SIG-M5 (cell line): ENCODE data around the gene TSC2.
A peak's percentile ranks its signal among the peaks of the same experiment; 100 is the strongest.

Source experiments
- DNase-seq: peaks from one replicate; lab custom pipeline; 2025; lab: John Stamatoyannopoulos, UW

TSC2 gene

GRCh38 chr16:2047330-2048115, at the start of gene TSC2, which contains the start of gene NTHL1:
TSC2 (plus strand) TSS chr16:2047985; CDS start chr16:2048616, 631 bp downstream.
NTHL1 (minus strand) TSS chr16:2047834; CDS start chr16:2047823, 11 bp downstream.
- peak; percentile 67 for DNase-seq

GRCh38 chr16:1998360-1998835, 49.4 kb upstream of the TSC2 start:
- DNase-seq, result no peak

DNA sequence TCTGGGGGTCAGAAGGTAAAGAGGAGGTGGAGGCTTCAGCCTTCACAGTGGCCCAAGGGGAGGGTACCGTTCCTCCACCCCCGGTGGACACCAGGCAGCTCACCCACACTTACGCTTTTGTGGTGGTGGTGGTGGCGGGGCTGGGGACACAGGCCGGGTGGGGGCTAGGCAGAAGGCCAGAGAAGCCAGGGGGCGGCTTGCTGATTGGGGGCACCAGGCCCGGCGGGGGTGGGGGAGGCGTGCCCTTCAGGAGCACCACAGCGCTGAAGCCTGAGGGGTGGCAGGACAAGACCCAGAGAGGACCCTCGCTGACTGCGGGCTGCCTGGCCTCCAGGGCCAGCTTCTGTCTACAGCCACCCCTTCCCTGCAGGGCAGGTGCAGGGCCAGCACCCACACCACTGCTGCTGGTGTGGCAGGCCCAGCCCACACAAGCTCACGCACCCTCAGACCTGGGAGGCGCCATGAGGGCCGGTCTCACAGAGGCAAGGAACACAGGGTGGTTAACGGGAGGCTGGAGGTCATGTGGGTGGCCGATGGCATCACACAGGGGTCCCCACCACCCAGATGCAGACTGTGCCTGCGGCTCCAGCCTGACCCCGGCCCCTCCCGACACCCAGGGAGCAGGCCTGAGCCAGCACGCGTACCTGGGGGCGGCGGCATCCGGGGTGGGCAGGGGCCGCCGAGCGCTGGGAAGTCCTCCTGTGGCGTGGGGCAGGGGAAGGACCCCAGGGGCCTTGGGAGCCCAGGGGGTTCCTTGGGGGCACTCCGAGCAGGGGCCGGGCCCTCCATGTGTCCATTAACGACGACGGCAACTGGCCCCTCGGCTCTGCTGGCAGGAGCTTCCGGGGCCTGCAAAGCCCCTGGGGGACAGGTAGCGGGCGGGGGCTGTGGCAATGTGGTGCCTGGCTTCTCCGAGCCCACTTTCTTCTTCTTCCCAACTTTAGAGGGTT, 48.7 kb upstream of the TSC2 start:
- no peak for DNase-seq

- no peak for DNase-seq
These were observed 47.8 kb upstream of the TSC2 start for GRCh38 chr16:1999866-2000514.

- DNase-seq, result no peak
These were observed 46.8 kb upstream of the TSC2 start for GRCh38 chr16:2001035-2001434.

GRCh38 chr16:2001456-2002355, 46.1 kb upstream of the TSC2 start:
- DNase-seq, result no peak

- no peak for DNase-seq
These were observed 45.2 kb upstream of the TSC2 start for GRCh38 chr16:2002406-2003230.

DNA sequence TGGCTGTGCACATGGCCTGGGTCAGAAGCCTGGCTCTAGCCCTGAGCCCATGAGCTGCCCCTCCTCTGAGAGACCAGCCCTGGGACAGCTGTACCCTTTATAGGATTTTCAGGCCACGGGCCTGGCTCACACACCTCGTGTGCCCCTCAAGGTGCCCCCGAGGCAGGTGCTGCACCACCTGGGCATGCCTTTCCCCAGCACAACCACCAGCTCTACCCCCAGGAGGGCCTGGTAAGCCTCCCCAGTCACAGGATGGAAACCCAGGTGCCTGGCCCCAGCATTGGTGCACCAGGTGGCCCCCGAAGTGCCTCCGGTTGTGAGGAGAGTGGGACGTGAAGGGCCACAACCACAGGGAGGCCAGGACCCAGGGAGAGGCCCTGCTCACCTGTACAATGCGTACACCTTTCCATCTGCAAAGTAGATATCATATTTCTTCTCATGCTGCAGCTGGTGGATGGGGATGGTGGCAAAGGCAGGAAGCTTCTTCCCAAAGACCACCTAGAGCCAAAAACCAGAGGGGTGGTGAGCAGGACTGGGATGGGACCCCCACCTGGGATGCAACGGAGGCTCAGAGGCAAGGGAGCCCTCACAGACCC, 44.5 kb upstream of the TSC2 start:
- DNase-seq, result no peak

DNA sequence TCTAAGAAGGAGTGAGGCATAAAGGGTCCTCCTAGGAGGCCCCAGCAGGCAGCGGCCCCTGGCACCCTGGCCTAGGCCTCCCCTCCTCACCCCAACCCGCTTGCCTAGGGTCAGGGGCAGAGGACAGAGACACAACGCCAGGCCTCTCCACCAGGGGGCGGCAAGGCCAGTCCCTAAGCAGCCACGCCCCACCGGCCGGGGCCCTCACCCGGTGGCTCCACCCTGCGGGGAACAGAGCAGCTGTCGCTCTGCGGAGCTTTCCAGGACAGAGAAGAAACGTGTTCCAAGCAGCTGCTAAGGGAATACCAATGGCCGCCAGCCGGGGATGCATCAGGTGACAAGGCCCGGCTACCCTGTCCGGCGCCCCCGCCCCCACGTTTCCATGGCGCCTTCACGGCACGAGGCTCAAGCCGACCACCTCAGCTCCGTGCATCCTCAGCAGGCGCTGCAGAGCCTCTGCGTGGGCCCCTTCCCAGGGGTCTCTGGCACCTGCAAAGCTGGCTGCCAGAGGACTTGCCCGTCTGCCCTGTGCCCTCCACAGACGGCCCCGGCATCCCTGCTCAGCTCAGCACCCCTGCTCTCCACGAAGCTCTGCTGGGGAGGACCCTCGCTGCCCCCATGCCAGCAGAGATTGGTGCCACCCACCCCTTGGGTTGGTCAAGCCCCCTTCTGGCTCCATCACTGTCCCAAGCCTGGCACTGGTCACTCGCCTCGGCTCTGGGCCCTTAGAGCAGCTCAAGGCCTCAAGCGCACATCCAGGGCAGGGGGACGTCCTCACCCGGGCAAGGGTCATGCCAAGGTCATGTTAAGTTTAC, 43.8 kb upstream of the TSC2 start:
- DNase-seq, result no peak

DNA sequence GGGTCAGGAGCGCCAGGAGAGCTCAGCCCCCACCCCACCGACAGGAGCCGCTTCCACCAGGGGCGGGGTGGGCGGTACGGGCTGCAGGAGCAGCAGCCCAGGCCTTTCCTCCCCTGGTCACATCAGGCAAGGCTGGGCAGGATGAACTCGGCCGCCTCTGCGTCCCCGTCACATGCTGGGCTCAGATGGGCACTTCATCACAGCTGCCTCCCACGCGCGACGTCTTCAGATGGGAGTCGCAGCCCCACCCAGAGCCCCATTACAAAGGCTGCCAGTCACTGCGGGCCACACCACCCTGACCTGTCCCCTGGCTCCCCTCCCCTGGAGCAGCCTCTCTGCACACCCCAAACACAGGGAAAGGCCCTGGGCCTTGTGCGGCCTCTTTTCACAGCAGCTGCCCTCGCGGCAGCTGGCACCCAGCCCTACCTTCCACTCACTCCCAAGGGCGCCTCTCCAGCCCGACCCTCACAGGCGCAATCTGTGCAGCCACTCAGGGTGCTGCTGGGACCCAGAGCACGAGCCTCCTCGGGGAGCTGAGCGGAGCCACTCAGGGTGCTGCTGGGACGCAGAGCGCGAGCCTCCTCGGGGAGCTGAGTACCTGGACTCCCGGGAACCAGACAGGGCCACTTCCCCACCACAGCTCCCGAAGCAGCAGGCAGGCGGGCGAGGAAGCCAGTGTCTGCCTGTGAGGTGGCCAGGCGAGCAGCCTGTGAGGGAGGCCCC, 42.8 kb upstream of the TSC2 start:
- DNase-seq, result no peak

GRCh38 chr16:2005646-2006045, 42.1 kb upstream of the TSC2 start:
- DNase-seq, result no peak

GRCh38 chr16:2006317-2006716, 41.5 kb upstream of the TSC2 start:
- DNase-seq, result no peak

- DNase-seq, result no peak
These were observed 40.5 kb upstream of the TSC2 start for GRCh38 chr16:2007081-2007836.

DNA sequence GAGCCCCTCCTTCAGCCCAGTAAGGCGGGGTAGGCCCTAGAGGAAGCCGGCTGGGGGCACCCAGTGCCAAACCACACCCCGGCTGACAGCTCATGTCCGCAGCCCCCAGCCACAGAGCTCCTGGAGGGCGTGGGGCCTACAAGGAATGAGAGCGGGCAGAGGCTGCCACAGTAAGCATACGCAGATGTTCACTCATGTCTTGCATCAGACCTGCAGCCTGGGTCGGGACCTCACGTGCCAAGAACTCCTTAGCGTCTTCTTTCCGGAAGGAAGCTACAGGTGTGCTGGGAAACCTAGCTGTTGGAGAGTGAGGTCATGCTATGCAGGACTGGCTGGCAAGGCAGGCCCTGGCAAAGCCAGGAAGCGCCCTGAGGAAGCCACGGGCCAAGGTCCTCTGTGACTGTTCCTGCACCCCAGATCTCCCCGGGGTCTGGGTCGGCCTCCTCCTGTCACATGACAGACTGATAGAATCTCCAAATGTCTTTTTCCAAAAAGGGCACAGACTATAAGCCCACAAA, 39.7 kb upstream of the TSC2 start:
- DNase-seq, result no peak

DNA sequence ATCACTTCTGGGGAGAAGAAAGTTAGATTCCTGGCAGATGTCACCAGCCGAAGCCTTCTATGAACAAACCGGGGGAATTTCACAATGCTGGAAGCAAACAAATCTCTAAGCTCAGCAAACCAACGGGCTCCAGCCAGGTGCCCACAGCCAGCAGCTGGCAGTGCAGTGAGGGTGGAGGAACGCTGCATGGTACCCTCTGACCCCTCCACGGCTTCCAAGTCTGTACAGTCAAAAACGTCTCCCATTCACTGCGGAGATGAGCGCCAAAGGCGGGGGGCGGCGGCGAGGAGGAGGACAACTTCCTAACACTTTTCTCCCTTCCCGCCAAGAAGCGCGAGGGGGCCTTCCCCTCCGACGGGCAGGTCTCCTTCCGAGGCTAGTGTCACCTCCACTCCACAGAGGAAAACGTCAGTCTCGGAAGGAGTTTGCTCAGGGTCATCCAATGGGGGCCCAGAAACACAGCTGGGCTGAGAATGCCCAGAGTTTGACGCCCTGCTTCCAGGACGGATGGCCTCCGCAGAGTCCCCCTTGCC, 39.1 kb upstream of the TSC2 start:
- DNase-seq, result no peak

DNA sequence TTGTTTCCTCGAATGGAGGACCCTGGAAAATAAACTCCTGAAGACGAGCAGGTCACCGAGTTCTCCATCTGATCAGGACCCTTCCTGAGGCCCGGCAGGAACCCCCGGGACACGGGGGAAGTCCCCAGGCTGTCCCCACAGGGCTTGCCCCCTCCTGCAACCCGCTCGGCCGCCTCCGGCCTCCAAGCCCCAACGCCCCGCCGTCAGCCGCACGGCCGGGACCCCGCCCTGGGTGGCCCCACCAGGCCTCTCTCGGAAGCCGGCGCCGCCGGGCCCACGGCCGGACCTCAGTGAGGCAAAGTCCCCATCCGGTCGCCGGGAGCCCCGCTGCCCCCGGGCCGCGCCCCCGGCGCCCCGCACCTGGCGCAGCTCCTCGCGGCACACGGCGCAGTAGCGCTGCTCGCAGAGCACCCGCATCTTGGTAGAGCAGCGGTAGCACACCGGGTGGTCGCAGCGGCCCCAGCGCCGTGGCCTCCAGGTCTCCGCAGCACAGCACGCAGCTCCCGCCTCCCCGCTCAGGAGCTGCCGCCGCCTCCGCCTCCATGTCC, 38.5 kb upstream of the TSC2 start:
- no peak for DNase-seq
